HS-5 (cell line): ENCODE data around the gene ZNF692.
"Not testable (repeated sequence)": the region's sequence is repeated elsewhere in the genome, so short reads cannot be mapped to it uniquely, and the experiment has no call there.

Source experiments
- DNase-seq: peaks from one replicate; pipeline ENCODE4 v3.0.0-alpha.2; 2012; ENCODE audit warnings: low read depth

Gene ZNF692

DNA sequence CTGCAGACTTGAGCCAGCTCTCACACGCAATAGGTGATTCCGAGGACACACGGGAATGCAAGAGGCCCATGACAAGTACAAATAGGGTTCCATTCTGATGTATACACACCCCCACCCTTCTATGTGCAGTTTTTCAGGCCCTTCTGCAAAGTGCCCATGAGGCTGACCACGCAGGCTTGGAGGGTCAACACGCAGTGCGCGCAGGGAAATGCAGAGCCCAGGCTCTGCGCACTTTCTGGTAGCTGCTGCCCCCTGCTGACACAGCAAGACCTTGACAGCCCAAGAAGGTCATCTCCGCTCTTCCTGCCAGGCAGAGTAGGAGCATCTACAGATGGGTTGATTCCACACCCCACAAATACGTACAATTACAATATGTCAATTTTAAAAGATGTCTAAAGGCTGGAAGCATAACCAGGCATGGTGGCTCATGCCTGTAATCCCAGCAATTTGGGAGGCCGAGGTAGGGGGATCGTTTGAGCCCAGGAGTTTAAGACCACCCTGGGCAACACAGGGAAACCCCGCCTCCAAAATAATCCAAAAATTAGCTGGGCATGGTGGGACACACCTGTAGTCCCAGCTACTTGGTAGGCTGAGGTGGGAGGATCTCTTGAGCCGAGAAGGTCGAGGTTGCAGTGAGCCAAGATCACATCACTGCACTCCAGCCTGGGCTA, 51.7 kb downstream of the ZNF692 start:
- DNase-seq = no peak

DNA sequence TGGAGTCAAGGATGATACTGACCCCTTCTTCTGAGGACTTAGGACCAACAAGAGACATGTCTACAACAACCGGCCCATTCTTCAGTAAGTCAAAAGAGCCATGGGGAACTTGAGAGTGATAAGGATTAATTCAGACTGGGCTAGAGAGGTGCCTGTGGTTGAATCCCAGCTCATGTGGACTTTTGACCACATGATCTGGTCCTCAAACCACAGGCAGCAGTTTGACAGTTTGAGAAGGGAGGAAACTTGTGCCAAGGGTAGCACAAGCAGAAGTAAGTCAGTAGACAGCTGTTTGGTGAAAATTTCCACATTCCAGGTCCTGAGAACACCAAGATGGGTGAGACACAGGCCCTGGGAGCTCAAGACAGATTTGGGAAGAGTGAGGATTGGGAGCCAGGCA, 53.0 kb downstream of the ZNF692 start:
- DNase-seq = no peak

DNA sequence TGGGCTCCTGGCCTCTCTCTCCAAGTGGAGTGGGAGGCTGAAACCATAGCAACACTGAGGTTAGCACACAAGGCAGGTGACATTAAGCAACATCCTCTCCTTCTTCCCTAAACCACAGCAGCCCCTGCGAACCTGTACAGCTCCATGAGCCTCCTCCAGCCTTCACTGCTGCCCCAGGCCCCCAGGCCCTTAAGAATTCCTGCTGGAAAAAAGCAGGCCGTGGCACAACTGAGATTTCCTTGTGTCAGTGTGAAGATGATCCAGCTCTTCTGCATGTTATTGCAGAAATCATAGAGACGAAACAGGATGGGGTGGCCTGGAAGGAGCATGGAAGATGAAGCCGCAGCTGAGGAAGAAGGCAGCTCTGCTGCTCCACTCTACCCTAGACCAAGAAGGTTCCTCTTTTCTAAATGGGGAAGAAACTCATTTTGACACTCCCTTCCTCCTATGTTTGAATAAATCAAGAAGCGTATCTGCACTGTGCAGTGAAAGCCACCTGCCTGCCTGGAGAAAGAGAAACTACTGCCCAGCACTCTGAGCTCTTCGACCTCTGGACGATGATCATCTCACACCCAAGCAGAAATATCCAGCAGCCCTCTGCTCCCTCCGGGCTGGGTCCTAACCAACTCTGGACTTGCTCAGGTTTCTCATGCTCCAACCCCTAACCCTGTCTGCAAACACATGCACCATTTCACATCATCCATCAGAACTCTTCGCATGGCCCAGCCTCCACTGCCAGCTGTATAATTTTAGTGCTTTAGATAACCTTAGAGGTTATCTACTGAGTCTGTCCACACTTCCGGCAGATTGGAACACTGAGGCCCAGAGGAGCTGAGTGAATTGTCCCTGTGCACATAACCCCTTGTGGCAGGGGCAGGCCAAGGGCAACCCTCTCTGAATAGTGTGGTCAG, 53.9 kb downstream of the ZNF692 start:
- DNase-seq = no peak

DNA sequence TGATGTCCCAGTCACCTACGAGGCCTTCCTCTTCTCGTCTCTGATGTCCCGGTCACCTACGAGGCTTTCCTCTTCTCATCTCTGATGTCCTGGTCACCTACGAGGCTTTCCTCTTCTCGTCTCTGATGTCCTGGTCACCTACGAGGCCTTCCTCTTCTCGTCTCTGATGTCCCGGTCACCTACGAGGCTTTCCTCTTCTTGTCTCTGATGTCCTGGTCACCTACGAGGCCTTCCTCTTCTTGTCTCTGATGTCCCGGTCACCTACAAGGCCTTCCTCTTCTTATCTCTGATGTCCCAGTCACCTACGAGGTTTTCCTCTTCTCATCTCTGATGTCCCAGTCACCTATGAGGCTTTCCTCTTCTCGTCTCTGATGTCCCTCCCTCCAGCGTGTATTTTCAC, 55.4 kb downstream of the ZNF692 start:
- DNase-seq = not testable (repeated sequence)

DNA sequence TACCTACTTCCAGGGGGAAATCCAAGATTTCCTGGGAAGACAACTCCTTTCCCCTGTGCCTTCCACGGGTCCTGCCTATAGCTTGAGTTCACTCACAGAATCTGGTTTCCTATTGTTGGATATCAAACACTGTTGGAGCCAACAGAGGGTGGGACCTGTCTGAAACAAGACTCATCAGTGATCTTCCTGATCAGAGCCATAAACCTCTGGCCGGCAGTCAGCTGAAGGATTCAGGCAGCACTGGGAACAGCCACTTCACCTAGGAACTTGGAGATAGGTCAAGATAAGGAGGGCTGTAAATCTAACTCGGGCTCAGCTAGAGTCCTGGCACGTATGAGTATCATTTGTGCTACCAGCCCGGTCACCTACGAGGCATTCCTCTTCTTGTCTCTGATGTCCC, 56.4 kb downstream of the ZNF692 start:
- no peak for DNase-seq

DNA sequence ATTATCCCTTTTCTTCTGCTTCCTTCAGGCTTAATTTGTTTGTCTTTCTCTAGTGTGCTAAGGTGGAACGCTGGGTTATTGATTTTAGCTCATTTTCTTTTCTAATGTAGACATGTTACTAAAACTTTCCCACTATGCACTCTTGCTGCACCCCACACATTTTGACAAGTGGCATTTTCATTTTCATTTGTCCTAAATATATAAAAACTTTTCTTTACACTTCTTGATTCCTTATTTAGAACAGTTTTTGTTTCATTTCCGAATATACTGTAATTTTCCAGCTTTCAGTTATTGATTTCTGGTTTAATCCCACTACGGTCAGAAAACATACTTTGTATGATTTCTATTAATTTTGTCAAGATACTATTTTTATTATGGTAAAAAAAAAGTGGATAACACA, 58.4 kb downstream of the ZNF692 start:
- no peak for DNase-seq
